HepG2 (cell line): ENCODE results near the gene SEH1L. TPM values are rescaled to one million over a fixed set of nuclear protein-coding genes. Genes with fewer than 3 reads are reported as not detected.

Experiments used
- ATAC-seq: fragments of 200-7000 bp; cut with Tn5 transposase; 3 replicates; pipeline ENCODE4 v1.9.1; 2020; ENCODE audit warnings: mild to moderate bottlenecking, moderate library complexity
- BruUV-seq: library from RNA; stranded (reverse); fragments of 400-500 nt; replicated peaks from 2 replicates; lab custom pipeline; 2021; lab: Mats Ljungman, UMichigan
- CTCF ChIA-PET: fragments of 300-600 bp; formaldehyde crosslinking; extraction: SDS; loops from one replicate; lab custom pipeline; 2021; ENCODE audit warnings: low total read pairs, inconsistent platforms, low intra/inter-chr PET ratio; lab: Yijun Ruan, JAX
- POLR2A ChIA-PET: fragments of 350-600 bp; sonication (Branson Sonifier 250); formaldehyde crosslinking; loops from one replicate; lab custom pipeline; 2020; ENCODE audit warnings: antibody characterized with exemption, inconsistent platforms; lab: Yijun Ruan, JAX
- DNase-seq: peaks from one replicate; pipeline ENCODE4 v3.0.0-alpha.2; 2015; ENCODE audit warnings: low spot score
- FAIRE-seq: peaks from 3 replicates; lab custom pipeline; 2011; peaks lifted over from hg19 to GRCh38; lab: Jason Lieb, UNC
- H2AFZ ChIP-seq: one replicate; pipeline ENCODE4 v1.6.1; 2011; ENCODE audit warnings: low read length, inconsistent platforms
- H3K27ac ChIP-seq: fragments of 300-600 bp; 3 replicates; pipeline ENCODE4 v1.8.0; 2011; ENCODE audit warnings: mixed run types, mild to moderate bottlenecking, mixed read lengths, low read length, inconsistent platforms; ENCODE audit not compliant: insufficient read depth; ENCODE audit errors: extremely low read length
- H3K27me3 ChIP-seq, 2 experiments: fragments of 200-600 bp in 1 of 2; 2 replicates in 1 of 2; 3 replicates in 1 of 2; pipeline versions ENCODE4 v1.6.0 to v1.8.0; 2011; ENCODE audit warnings: low read length in 2 of 2, mild to moderate bottlenecking in 2 of 2, moderate library complexity in 2 of 2, inconsistent platforms in 1 of 2; ENCODE audit not compliant: insufficient read depth in 2 of 2, control insufficient read depth in 1 of 2
- H3K36me3 ChIP-seq, 2 experiments: fragments of 200-600 bp in 1 of 2; replicated peaks in 1 of 2; 2 replicates in 1 of 2; 3 replicates in 1 of 2; pipeline versions ENCODE4 v1.5.1 to v1.8.0; 2011; ENCODE audit warnings: low read length in 2 of 2, inconsistent platforms in 1 of 2; ENCODE audit not compliant: insufficient read depth in 2 of 2, control insufficient read depth in 1 of 2
- H3K4me1 ChIP-seq: 2 replicates; pipeline ENCODE4 v1.5.1; 2012; ENCODE audit warnings: low read length, inconsistent platforms; ENCODE audit not compliant: insufficient read depth
- H3K4me2 ChIP-seq: 2 replicates; pipeline ENCODE4 v1.6.0; 2011; ENCODE audit warnings: low read depth, low read length, inconsistent platforms
- H3K4me3 ChIP-seq, 3 experiments: fragments of 200-600 bp in 1 of 3; sonication (generic), shearing (Covaris generic) in 1 of 3; replicated peaks in 1 of 3; 2 replicates each; pipeline ENCODE4 v1.5.1; 2011 to 2016; ENCODE audit warnings: low read length in 3 of 3, inconsistent platforms in 2 of 3, low read depth in 2 of 3, mild to moderate bottlenecking in 2 of 3, control low read depth in 1 of 3, mixed read lengths in 1 of 3; ENCODE audit not compliant: insufficient read depth in 1 of 3
- H3K79me2 ChIP-seq: one replicate; pipeline ENCODE4 v1.6.1; 2011; ENCODE audit warnings: low read length, inconsistent platforms; ENCODE audit not compliant: insufficient read depth
- H3K9ac ChIP-seq: 2 replicates; pipeline ENCODE4 v1.6.0; 2011; ENCODE audit warnings: mild to moderate bottlenecking, low read depth, low read length, inconsistent platforms; ENCODE audit not compliant: insufficient read depth
- H3K9me3 ChIP-seq: 2 replicates; pipeline ENCODE4 v1.5.1; 2012; ENCODE audit warnings: mild to moderate bottlenecking, low read length
- H4K20me1 ChIP-seq: 2 replicates; pipeline ENCODE4 v1.6.0; 2011; ENCODE audit warnings: inconsistent platforms, mild to moderate bottlenecking, low read length, moderate library complexity; ENCODE audit not compliant: insufficient read depth
- CSRNP1 ChIP-seq: sonication (generic); formaldehyde crosslinking; IDR thresholded peaks from 2 replicates; pipeline ENCODE4 v1.8.1; 2023; ENCODE audit warnings: mild to moderate bottlenecking, missing genetic modification reagents
- GFI1 ChIP-seq: sonication (generic); formaldehyde crosslinking; IDR thresholded peaks from 2 replicates; pipeline ENCODE4 v1.5.0; 2020; ENCODE audit warnings: missing genetic modification reagents, mild to moderate bottlenecking, borderline replicate concordance
- MED1 ChIP-seq: sonication (generic); formaldehyde crosslinking; IDR thresholded peaks from 2 replicates; pipeline ENCODE4 v1.4.0; 2020; ENCODE audit warnings: missing genetic modification reagents
- MIER2 ChIP-seq: IDR thresholded peaks from 2 replicates; pipeline ENCODE4 v1.6.1; 2016; ENCODE audit warnings: missing biosample characterization, missing genetic modification reagents
- MIXL1 ChIP-seq: IDR thresholded peaks from 2 replicates; pipeline ENCODE4 v1.6.1; 2016
- PATZ1 ChIP-seq: sonication (generic); formaldehyde crosslinking; IDR thresholded peaks from 2 replicates; pipeline ENCODE4 v1.4.0; 2020; ENCODE audit warnings: missing genetic modification reagents
- SMC3 ChIP-seq: IDR thresholded peaks from 2 replicates; pipeline ENCODE4 v1.6.1; 2011; ENCODE audit warnings: low read length, improper control_type of control experiment
- TBP ChIP-seq: sonication (generic); formaldehyde crosslinking; IDR thresholded peaks from 2 replicates; pipeline ENCODE4 v1.5.0; 2020; ENCODE audit warnings: missing genetic modification reagents
- TEAD3 ChIP-seq: optimal IDR thresholded peaks from 2 replicates; pipeline ENCODE3; 2016; ENCODE audit warnings: borderline replicate concordance
- WIZ ChIP-seq: sonication (generic); formaldehyde crosslinking; IDR thresholded peaks from 2 replicates; pipeline ENCODE4 v1.5.1; 2020; ENCODE audit warnings: mild to moderate bottlenecking, missing genetic modification reagents
- ZBTB33 ChIP-seq: sonication (generic); formaldehyde crosslinking; IDR thresholded peaks from 2 replicates; pipeline ENCODE4 v1.4.0; 2020; ENCODE audit warnings: missing genetic modification reagents
- ZNF20 ChIP-seq: sonication (generic); formaldehyde crosslinking; IDR thresholded peaks from 2 replicates; pipeline ENCODE4 v1.4.0; 2020; ENCODE audit warnings: mild to moderate bottlenecking, moderate library complexity, missing genetic modification reagents
- ZNF24 ChIP-seq: fragments of 450-650 bp; IDR thresholded peaks from 2 replicates; pipeline ENCODE4 v1.6.1; 2017; ENCODE audit warnings: antibody characterized with exemption, mild to moderate bottlenecking
- ZNF282 ChIP-seq: fragments of 450-650 bp; IDR thresholded peaks from 2 replicates; pipeline ENCODE4 v1.6.1; 2018; ENCODE audit not compliant: partially characterized antibody
- ZNF460 ChIP-seq: sonication (generic); formaldehyde crosslinking; IDR thresholded peaks from 2 replicates; pipeline ENCODE4 v1.5.1; 2020; ENCODE audit warnings: missing genetic modification reagents, mild to moderate bottlenecking, borderline replicate concordance
- ZNF781 ChIP-seq: sonication (generic); formaldehyde crosslinking; IDR thresholded peaks from 2 replicates; pipeline ENCODE4 v1.5.1; 2020; ENCODE audit warnings: borderline replicate concordance, mild to moderate bottlenecking, missing genetic modification reagents; ENCODE audit errors: not compliant biosample characterization
- ZSCAN25 ChIP-seq: sonication (generic); formaldehyde crosslinking; IDR thresholded peaks from 2 replicates; pipeline ENCODE4 v1.8.0; 2022; ENCODE audit warnings: mild to moderate bottlenecking, missing genetic modification reagents
- WGBS: methylation state at CpG from one replicate; pipeline ENCODE4 v1.1.6; 2017; ENCODE audit warnings: low lambda C conversion rate; 5-methylcytosine and 5-hydroxymethylcytosine counted together
- in situ Hi-C: cut with HindIII; loops from 2 replicates; pipeline ENCODE4 v1.10.0; 2017; ENCODE audit warnings: low pct_unique_long_range_greater_than_20kb; ENCODE audit not compliant: extremely low pct_ligation_motif_present
- intact Hi-C: fragments of 100-400 bp; cut with micrococcal nuclease; formaldehyde crosslinking; loops from one replicate; pipeline ENCODE4 v1.10.0; 2022; ENCODE audit not compliant: unreplicated experiment
- polyA plus RNA-seq, 8 experiments: library from polyadenylated mRNA; depleted of rRNA in 3 of 8; stranded (reverse) in 7 of 8; unstranded in 1 of 8; fragments of >200 nt; fragmentation: Illumina TruSeq in 4 of 8; extraction: Trizol in 4 of 8; gene quantifications; 2 replicates each; pipeline versions ENCODE4 v1.2.1 to v1.2.3, GENCODE V29; 2011 to 2016; ENCODE audit warnings: low read depth in 4 of 8, missing spikeins in 1 of 8, mixed read lengths in 1 of 8; ENCODE audit not compliant: insufficient read depth in 1 of 8
- total RNA-seq, 5 experiments: library from RNA; depleted of rRNA; stranded (reverse); fragments of >200 nt; fragmentation: Illumina TruSeq; extraction: Trizol; gene quantifications; 2 replicates each; pipeline ENCODE4 v1.2.3, GENCODE V29; 2016; ENCODE audit warnings: low read depth in 1 of 5

Gene SEH1L
- total and polyA plus RNA-seq, 2 of the 13 experiments (the other 11 are each of a cell fraction or from before 2014, with no cell fraction given) = 59.6 to 63.5 TPM

- TF ChIP-seq GFI1 (CRISPR knock-in tag) (no peak), ZNF282 (no peak), CSRNP1 (no peak), TEAD3 (CRISPR knock-in tag) (no peak)
Observed at GRCh38 chr18:12998332-12999060, 50.7 kb downstream of the SEH1L start (continued).

- peaks cover 11% of the 10 kb centered on the region for H3K79me2 ChIP-seq
- H3K27me3 ChIP-seq = no peaks in the 10 kb centered on the region
- no TSS peak for BruUV-seq
- ATAC-seq = peak; percentile 98
- peaks cover 3 to 47% of the 10 kb centered on the region in 2 experiments; a peak in 4 of 5 replicates for H3K36me3 ChIP-seq
- ChIA-PET CTCF (interaction anchor here (0.8 to 1.0 kb wide), 2 partner anchors 156 to 626 kb away, joined by 4 to 6 read pairs; no protein-coding TSS in a partner anchor), POLR2A (no interaction called here)
- H4K20me1 ChIP-seq = no peaks in the 10 kb centered on the region
- WGBS = 72% methylated on average over 7 of the region's 7 CpGs
- H3K4me3 ChIP-seq = no peak overlapping the region
- no peak for FAIRE-seq
- H3K4me1 ChIP-seq = no peaks in the 10 kb centered on the region
- H3K9me3 ChIP-seq = no peaks in the 10 kb centered on the region
- H3K9ac ChIP-seq = no peak overlapping the region
- no peak overlapping the region for H3K4me2 ChIP-seq
- H3K27ac ChIP-seq = no peak overlapping the region
- peak; percentile 47 for DNase-seq
- intact Hi-C loops = loop anchor here (1.0 kb wide), 1 partner anchor 156 kb away; no protein-coding TSS in a partner anchor
- no peak overlapping the region for H2AFZ ChIP-seq
- in situ Hi-C loops = loop anchor here (25.0 kb wide), 1 partner anchor 634 kb away; no protein-coding TSS in a partner anchor
- TF ChIP-seq TBP (CRISPR knock-in tag) = no peak
- peak; percentile 17; the same call in 1 of the 2 replicates for TF ChIP-seq SMC3
- TF ChIP-seq MIXL1 = no peak
- 0 out of 2 replicates have a peak, but pooled peaks have one; percentile 23 for TF ChIP-seq ZSCAN25 (CRISPR knock-in tag)
- no peak for TF ChIP-seq WIZ (CRISPR knock-in tag)
- no peak for TF ChIP-seq MED1 (CRISPR knock-in tag)
- TF ChIP-seq ZNF24 = no peak
- no peak for TF ChIP-seq ZNF460 (CRISPR knock-in tag)
- no peak for TF ChIP-seq ZNF781 (CRISPR knock-in tag)
- no peak for TF ChIP-seq PATZ1 (CRISPR knock-in tag)
- peak; percentile 48; the same call in 1 of the 2 replicates for TF ChIP-seq ZBTB33 (CRISPR knock-in tag)
- TF ChIP-seq ZNF20 = no peak
- TF ChIP-seq MIER2 (CRISPR knock-in tag) = no peak
Observed at GRCh38 chr18:13003466-13003896, 55.7 kb downstream of the SEH1L start.
